Stimulated activated CD4-positive, alpha-beta T cell treated with anti-CD3 and anti-CD28 coated beads, Interleukin-15, amount 100 ng/mL, for 48 hours (primary cell): ENCODE results near the gene FAM124A.

Source experiments
- DNase-seq, 2 donors: peaks; one replicate each; pipeline ENCODE4 v3.0.0-alpha.2; 2020; ENCODE audit warnings: low read depth in 2 of 2

Gene FAM124A

GRCh38 chr13:51220706-51221105 is 1.5 kb upstream of the FAM124A start:
- no peak for DNase-seq

- DNase-seq = no peak
Measured at GRCh38 chr13:51221108-51221507, 1.1 kb upstream of the FAM124A start.

- DNase-seq = peak in 1 of 2 donors; percentile 4
Measured at GRCh38 chr13:51221674-51222036, 543 bp upstream of the FAM124A start.

GRCh38 chr13:51222686-51223559 is 725 bp downstream of the FAM124A start:
- DNase-seq = no peak

- DNase-seq = no peak
Measured at GRCh38 chr13:51223560-51224270, 1.5 kb downstream of the FAM124A start.

- DNase-seq = no peak
Measured at GRCh38 chr13:51225029-51225428, 2.8 kb downstream of the FAM124A start.

- DNase-seq = no peak
Measured at GRCh38 chr13:51227404-51227803, 5.2 kb downstream of the FAM124A start.

- DNase-seq = no peak
Measured at GRCh38 chr13:51229101-51229719, 7.0 kb downstream of the FAM124A start.

GRCh38 chr13:51229731-51230130 is 7.5 kb downstream of the FAM124A start:
- no peak for DNase-seq

GRCh38 chr13:51230477-51231105 is 8.4 kb downstream of the FAM124A start:
- DNase-seq = no peak

- DNase-seq = no peak
Measured at GRCh38 chr13:51231456-51231855, 9.3 kb downstream of the FAM124A start.

- DNase-seq = no peak
Measured at GRCh38 chr13:51232328-51232727, 10.1 kb downstream of the FAM124A start.

- DNase-seq = no peak
Measured at GRCh38 chr13:51233117-51233826, 11.1 kb downstream of the FAM124A start.

GRCh38 chr13:51234676-51235075 is 12.5 kb downstream of the FAM124A start:
- DNase-seq = no peak

GRCh38 chr13:51235186-51235585 is 13.0 kb downstream of the FAM124A start:
- DNase-seq = no peak

GRCh38 chr13:51235756-51236490 is 13.7 kb downstream of the FAM124A start:
- no peak for DNase-seq

GRCh38 chr13:51236491-51236792 is 14.2 kb downstream of the FAM124A start:
- DNase-seq = no peak

- no peak for DNase-seq
Measured at GRCh38 chr13:51237386-51237785, 15.2 kb downstream of the FAM124A start.

GRCh38 chr13:51237887-51238286 is 15.7 kb downstream of the FAM124A start:
- no peak for DNase-seq

- DNase-seq = no peak
Measured at GRCh38 chr13:51240178-51240577, 18.0 kb downstream of the FAM124A start.

- no peak for DNase-seq
Measured at GRCh38 chr13:51240958-51241357, 18.8 kb downstream of the FAM124A start.
